ENCODE data around the gene ADGRA1.

Gene ADGRA1

GRCh38 chr10:133082685-133083421 lies 4.9 kb upstream of the ADGRA1 start:
- Histone ChIP-seq H3K4me3 (ENCODE audit: low read depth in 1 of 2, low read length in 2 of 2) (no peak overlapping the region), H3K4me1 (ENCODE audit: insufficient read depth, low read length) (no peaks in the 10 kb centered on the region), H3K27me3 (ENCODE audit: insufficient read depth, low read length, poor library complexity) (no peaks in the 10 kb centered on the region), H3K9me3 (ENCODE audit: insufficient read depth, low read length, severe bottlenecking) (no peaks in the 10 kb centered on the region), H4K20me1 (ENCODE audit: insufficient read depth, low read length) (no peaks in the 10 kb centered on the region; the same call in 1 of the 2 replicates), H3K27ac (ENCODE audit: low read length) (no peak overlapping the region), H3K4me2 (ENCODE audit: insufficient read depth, low read length) (no peak overlapping the region), H2AFZ (ENCODE audit: low read depth, low read length) (no peak overlapping the region), H3K36me3 (ENCODE audit: insufficient read depth, low read length) (no peaks in the 10 kb centered on the region), H3K9ac (ENCODE audit: low read depth, low read length) (no peak overlapping the region), H3K79me2 (ENCODE audit: insufficient read depth, low read length) (no peaks in the 10 kb centered on the region)
- no peak for ATAC-seq (ENCODE audit: insufficient read depth, low read depth)
- TF ChIP-seq EZH2 (IDR thresholded peaks at IDR 0.05; ENCODE audit: borderline replicate concordance, low read depth, low read length, severe bottlenecking): no peak
- TF ChIP-seq, protein P1, sequence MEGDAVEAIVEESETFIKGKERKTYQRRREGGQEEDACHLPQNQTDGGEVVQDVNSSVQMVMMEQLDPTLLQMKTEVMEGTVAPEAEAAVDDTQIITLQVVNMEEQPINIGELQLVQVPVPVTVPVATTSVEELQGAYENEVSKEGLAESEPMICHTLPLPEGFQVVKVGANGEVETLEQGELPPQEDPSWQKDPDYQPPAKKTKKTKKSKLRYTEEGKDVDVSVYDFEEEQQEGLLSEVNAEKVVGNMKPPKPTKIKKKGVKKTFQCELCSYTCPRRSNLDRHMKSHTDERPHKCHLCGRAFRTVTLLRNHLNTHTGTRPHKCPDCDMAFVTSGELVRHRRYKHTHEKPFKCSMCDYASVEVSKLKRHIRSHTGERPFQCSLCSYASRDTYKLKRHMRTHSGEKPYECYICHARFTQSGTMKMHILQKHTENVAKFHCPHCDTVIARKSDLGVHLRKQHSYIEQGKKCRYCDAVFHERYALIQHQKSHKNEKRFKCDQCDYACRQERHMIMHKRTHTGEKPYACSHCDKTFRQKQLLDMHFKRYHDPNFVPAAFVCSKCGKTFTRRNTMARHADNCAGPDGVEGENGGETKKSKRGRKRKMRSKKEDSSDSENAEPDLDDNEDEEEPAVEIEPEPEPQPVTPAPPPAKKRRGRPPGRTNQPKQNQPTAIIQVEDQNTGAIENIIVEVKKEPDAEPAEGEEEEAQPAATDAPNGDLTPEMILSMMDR (IDR thresholded peaks at IDR 0.05; ENCODE audit: borderline replicate concordance, extremely low read depth, low read length, poor library complexity, severe bottlenecking): no peak
- no peak for DNase-seq

- Histone ChIP-seq H3K79me2 (ENCODE audit: insufficient read depth, low read length) (no peaks in the 10 kb centered on the region), H4K20me1 (ENCODE audit: insufficient read depth, low read length) (no peaks in the 10 kb centered on the region; the same call in 1 of the 2 replicates), H3K9ac (ENCODE audit: low read depth, low read length) (no peak overlapping the region), H3K27ac (ENCODE audit: low read length) (no peak overlapping the region), H3K36me3 (ENCODE audit: insufficient read depth, low read length) (no peaks in the 10 kb centered on the region), H3K27me3 (ENCODE audit: insufficient read depth, low read length, poor library complexity) (no peaks in the 10 kb centered on the region), H2AFZ (ENCODE audit: low read depth, low read length) (no peak overlapping the region), H3K9me3 (ENCODE audit: insufficient read depth, low read length, severe bottlenecking) (no peaks in the 10 kb centered on the region), H3K4me2 (ENCODE audit: insufficient read depth, low read length) (no peak overlapping the region), H3K4me3 (ENCODE audit: low read depth in 1 of 2, low read length in 2 of 2) (no peak overlapping the region), H3K4me1 (ENCODE audit: insufficient read depth, low read length) (no peaks in the 10 kb centered on the region)
- DNase-seq (no peak), ATAC-seq (ENCODE audit: insufficient read depth, low read depth) (no peak)
- TF ChIP-seq, protein P1 (IDR thresholded peaks at IDR 0.05; ENCODE audit: borderline replicate concordance, extremely low read depth, low read length, poor library complexity, severe bottlenecking): no peak
- no peak for TF ChIP-seq EZH2 (IDR thresholded peaks at IDR 0.05; ENCODE audit: borderline replicate concordance, low read depth, low read length, severe bottlenecking)
These were observed 4.2 kb upstream of the ADGRA1 start for GRCh38 chr10:133083422-133084100.

DNA sequence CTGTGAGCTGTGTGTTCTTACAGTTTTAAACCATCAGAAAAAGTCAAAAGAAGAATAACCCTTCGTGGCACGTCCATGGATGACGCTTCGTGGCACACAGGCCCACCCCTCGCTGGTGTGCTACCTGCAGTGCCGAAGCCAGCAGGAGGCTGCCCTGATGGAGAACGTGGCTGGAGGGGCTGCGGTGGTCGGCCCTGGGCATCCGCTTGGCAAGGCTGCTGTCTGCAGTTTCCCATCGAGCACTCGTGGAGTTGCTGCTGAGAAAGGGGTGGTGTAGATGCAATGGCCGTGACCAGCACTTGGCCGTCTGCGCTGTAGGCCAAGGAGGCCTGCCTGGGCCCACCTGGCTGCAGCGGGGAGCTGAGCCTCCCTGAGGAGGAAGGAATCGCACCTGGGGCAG lies 3.2 kb upstream of the ADGRA1 start:
- TF ChIP-seq, protein P1 (IDR thresholded peaks at IDR 0.05; ENCODE audit: borderline replicate concordance, extremely low read depth, low read length, poor library complexity, severe bottlenecking): no peak
- TF ChIP-seq EZH2 (IDR thresholded peaks at IDR 0.05; ENCODE audit: borderline replicate concordance, low read depth, low read length, severe bottlenecking): no peak
- no peaks in the 10 kb centered on the region for H3K27me3 ChIP-seq (ENCODE audit: insufficient read depth, low read length, poor library complexity)

More for the DNA sequence above, 3.2 kb upstream of the ADGRA1 start:
- DNase-seq (no peak), ATAC-seq (ENCODE audit: insufficient read depth, low read depth) (no peak)
- peaks cover 4% of the 10 kb centered on the region; the same call in 1 of the 2 replicates for H4K20me1 ChIP-seq (ENCODE audit: insufficient read depth, low read length)
- H3K4me3 ChIP-seq (ENCODE audit: low read depth in 1 of 2, low read length in 2 of 2): no peak overlapping the region
- H3K27ac ChIP-seq (ENCODE audit: low read length): no peak overlapping the region
- H2AFZ ChIP-seq (ENCODE audit: low read depth, low read length): no peak overlapping the region
- no peaks in the 10 kb centered on the region for H3K79me2 ChIP-seq (ENCODE audit: insufficient read depth, low read length)
- H3K9ac ChIP-seq (ENCODE audit: low read depth, low read length): no peak overlapping the region
- no peaks in the 10 kb centered on the region for H3K4me1 ChIP-seq (ENCODE audit: insufficient read depth, low read length)
- no peak overlapping the region for H3K4me2 ChIP-seq (ENCODE audit: insufficient read depth, low read length)
- no peaks in the 10 kb centered on the region for H3K9me3 ChIP-seq (ENCODE audit: insufficient read depth, low read length, severe bottlenecking)
- no peaks in the 10 kb centered on the region for H3K36me3 ChIP-seq (ENCODE audit: insufficient read depth, low read length)

Measured in DND-41 (cell line).